IPS-18a (cell line): ENCODE results near the gene TGFBR3L.
A peak's percentile ranks its signal among the peaks of the same experiment; 100 is the strongest.
"Not testable (repeated sequence)": the region's sequence is repeated elsewhere in the genome, so short reads cannot be mapped to it uniquely, and the experiment has no call there.

ENCODE experiments used
- H3K27ac ChIP-seq: one replicate; pipeline ENCODE4 v1.5.1; 2013; ENCODE audit warnings: low read length
- H3K27me3 ChIP-seq: one replicate; pipeline ENCODE4 v1.6.1; 2013; ENCODE audit warnings: mild to moderate bottlenecking, low read length; ENCODE audit not compliant: control insufficient read depth, insufficient read depth
- H3K36me3 ChIP-seq: one replicate; pipeline ENCODE4 v1.6.1; 2013; ENCODE audit warnings: low read depth, low read length; ENCODE audit not compliant: control insufficient read depth
- H3K4me1 ChIP-seq: one replicate; pipeline ENCODE4 v1.6.1; 2013; ENCODE audit warnings: low read depth, low read length; ENCODE audit not compliant: control insufficient read depth
- H3K4me3 ChIP-seq: one replicate; pipeline ENCODE4 v1.5.1; 2013; ENCODE audit warnings: low read length
- H3K9ac ChIP-seq: one replicate; pipeline ENCODE4 v1.6.1; 2013; ENCODE audit warnings: mild to moderate bottlenecking, low read length, moderate library complexity
- H3K9me3 ChIP-seq: one replicate; pipeline ENCODE4 v1.6.1; 2013; ENCODE audit warnings: low read depth, low read length; ENCODE audit not compliant: control insufficient read depth

The TGFBR3L gene

DNA sequence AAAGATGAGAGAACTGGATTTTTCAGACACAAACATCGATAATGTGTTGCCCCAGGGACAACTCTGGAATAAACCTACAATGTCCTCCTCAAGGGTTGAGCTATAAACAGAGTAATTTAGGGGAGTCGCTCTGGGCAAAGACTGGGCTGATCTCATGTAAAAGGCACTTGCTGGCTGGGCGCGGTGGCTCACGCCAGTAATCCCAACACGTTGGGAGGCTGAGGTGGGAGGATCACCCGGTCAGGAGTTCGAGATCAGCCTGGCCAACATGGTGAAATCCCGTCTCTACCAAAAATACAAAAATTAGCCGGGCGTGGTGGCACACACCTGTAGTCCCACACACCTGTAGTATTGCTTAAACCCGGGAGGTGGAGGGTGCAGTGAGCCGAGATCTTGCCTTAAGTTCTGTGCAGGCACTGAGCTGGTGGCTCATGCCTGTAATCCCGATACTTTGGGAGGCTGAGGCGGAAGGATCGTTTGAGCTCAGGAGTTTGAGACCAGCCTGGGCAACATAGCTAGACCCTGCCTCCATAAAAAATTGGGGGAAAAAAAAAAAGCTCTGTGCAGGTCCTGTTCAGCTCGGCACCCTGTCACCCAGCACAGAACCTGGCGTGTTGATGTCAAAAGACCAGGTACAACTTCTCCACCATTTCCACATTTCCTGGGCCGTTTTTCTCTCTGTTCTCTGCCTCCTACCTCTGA, 27.4 kb downstream of the TGFBR3L start:
- Histone ChIP-seq H3K9ac (peak overlapping the region; percentile 97), H3K27me3 (no peaks in the 10 kb centered on the region), H3K9me3 (no peaks in the 10 kb centered on the region), H3K36me3 (peaks cover 30% of the 10 kb centered on the region), H3K4me1 (no peaks in the 10 kb centered on the region), H3K4me3 (peak overlapping the region; percentile 95), H3K27ac (no peak overlapping the region)

DNA sequence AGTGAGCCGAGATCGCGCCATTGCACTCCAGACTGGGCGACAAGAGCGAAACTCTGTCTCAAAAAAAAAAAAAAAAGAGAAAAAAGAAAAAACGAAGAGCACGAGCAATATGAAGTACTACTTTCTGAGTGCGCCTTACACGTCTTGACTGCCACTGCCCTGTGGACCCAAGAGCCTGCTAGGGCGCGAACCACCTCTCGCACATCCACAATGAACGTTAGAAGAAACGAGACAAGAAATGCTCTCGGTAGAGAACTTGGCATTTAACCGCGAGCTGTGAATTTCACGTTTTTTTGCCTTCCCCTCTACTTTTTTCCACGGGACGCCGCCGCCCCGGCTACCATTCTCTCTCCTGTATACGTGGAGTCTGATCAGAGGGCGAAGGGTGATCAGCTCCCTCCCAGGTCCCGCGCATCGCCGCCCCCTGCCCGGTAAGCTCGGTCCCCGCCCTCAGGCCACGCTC, 28.4 kb downstream of the TGFBR3L start:
- H3K4me3 ChIP-seq: peak overlapping the region; percentile 95
- H3K27ac ChIP-seq: peak overlapping the region; percentile 71
- no peaks in the 10 kb centered on the region for H3K27me3 ChIP-seq
- H3K9me3 ChIP-seq: no peaks in the 10 kb centered on the region
- H3K9ac ChIP-seq: peak overlapping the region; percentile 97
- no peaks in the 10 kb centered on the region for H3K4me1 ChIP-seq
- peaks cover 23% of the 10 kb centered on the region for H3K36me3 ChIP-seq

DNA sequence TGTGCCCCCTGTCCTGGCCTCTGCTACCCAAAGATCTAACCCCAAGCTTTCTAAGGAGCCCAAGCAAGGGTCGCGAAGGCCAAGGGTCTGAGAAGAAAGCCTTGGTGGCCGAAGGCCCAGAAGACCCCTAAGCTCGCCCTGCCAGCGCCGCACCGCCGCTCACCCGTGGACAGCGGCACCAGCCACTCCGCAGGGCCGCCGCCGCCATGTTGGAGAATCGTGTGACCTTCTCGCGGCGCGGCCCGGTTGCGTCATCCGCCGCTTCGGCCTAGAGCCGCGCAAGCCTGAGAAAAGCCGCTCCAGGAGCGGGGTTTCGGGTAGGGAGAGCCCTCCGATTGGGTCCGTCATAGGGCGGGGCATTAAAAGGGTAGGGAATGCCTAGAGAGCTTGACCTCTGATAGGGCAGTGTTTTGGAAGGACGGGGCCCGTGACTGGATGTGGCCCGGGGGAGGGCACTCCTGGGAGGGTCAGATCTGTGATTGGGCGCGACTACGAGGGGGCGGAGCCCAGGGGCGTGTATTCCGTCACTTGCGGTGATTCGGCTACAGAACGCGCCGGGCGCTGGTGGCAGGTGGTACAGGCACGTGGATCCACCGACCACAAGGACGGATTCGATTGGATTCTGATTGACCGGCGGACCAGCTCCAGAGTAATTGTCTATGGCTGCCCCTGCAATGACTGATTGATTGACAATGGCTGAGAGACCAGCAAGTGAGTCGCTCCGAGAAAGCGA, 29.0 kb downstream of the TGFBR3L start, which contains the start of gene TIMM44:
TIMM44 (minus strand) TSS at position 223 of the 733 bp plus-strand sequence; CDS start at position 208, 15 bp downstream.
- H3K36me3 ChIP-seq: peaks cover 18% of the 10 kb centered on the region
- peak within 1 kb of the TSS; percentile 89 for H3K27ac ChIP-seq
- peak within 1 kb of the TSS; percentile 97 for H3K9ac ChIP-seq
- H3K27me3 ChIP-seq: no peaks in the 10 kb centered on the region
- H3K4me1 ChIP-seq: no peaks in the 10 kb centered on the region
- H3K9me3 ChIP-seq: no peaks in the 10 kb centered on the region
- H3K4me3 ChIP-seq: peak within 1 kb of the TSS; percentile 95

DNA sequence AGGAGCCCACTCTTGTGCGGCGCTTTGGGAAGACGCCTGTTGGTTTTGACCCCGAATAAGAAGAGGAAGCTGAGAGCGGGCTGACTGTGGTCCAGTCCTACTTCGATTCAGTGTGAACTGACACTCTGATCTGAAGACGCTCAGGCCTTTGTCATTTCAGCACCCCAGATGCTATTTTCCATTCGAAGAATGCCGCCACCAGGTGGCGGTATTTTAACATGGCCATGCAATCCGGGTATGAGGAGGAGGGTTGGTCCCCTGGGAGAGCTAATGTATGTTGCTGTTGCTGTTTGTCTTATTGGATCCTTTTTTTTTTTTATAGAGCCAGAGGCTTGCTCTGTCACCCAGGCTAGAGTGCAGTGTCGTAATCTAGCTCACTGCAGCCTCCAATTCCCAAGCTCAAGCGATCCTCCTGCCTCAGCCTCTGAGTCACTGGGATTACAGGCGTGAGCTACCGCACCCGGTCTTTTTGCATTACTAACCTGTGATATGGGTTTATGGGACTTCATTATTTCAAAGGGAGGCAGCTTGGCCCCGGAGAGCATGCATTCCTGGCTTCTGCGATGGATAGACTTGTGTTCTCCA, 29.6 kb downstream of the TGFBR3L start:
- Histone ChIP-seq H3K9ac (peak overlapping the region; percentile 89), H3K27me3 (no peaks in the 10 kb centered on the region), H3K9me3 (no peaks in the 10 kb centered on the region), H3K36me3 (peaks cover 14% of the 10 kb centered on the region), H3K27ac (peak overlapping the region; percentile 89), H3K4me3 (peak overlapping the region; percentile 78), H3K4me1 (no peaks in the 10 kb centered on the region)

DNA sequence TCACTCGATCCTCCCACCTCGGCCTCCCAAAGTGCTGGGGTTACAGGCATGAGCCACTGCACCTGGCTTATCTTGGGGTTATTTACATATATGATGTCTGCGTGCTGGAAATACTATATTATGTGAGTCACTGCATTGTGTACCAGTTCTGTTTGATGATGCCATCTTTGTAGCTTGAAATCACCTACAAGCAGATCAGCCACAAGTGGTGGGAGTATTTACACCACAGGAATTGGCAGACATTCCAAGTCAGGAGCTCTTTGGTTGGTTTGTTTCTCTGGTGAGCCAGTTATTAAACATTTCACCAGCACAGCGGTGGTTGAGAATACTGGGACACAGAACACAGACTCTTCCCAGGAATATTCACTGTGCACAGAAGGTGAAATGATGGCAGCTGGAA, 33.3 kb downstream of the TGFBR3L start:
- H3K9me3 ChIP-seq: no peaks in the 10 kb centered on the region
- no peaks in the 10 kb centered on the region for H3K27me3 ChIP-seq
- no peak overlapping the region for H3K4me3 ChIP-seq
- no peaks in the 10 kb centered on the region for H3K36me3 ChIP-seq
- H3K9ac ChIP-seq: no peak overlapping the region
- no peaks in the 10 kb centered on the region for H3K4me1 ChIP-seq
- no peak overlapping the region for H3K27ac ChIP-seq

DNA sequence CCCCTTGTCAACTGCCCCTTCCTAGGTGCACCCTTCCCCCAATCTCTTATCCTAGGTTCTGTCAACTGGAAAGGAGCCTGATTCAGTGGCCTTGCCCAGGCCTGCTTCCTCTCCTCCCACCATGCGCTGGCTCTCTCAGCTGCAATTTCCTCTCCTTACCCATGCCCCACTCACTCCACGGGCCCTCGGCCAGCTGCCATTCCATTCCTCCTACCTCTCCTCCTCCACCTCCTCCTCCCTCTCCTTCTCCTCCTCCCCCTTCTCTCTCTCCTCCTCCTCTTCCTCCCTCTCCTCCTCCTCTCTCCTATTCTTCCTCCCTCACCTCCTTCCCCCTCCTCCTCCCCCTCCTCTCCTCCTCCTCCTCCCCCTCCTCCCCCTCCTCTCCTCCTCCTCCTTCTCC, 38.4 kb downstream of the TGFBR3L start:
- no peaks in the 10 kb centered on the region for H3K27me3 ChIP-seq
- no peaks in the 10 kb centered on the region for H3K4me1 ChIP-seq
- H3K27ac ChIP-seq: no peak overlapping the region
- no peaks in the 10 kb centered on the region for H3K9me3 ChIP-seq
- H3K9ac ChIP-seq: no peak overlapping the region
- H3K4me3 ChIP-seq: no peak overlapping the region
- H3K36me3 ChIP-seq: no peaks in the 10 kb centered on the region

DNA sequence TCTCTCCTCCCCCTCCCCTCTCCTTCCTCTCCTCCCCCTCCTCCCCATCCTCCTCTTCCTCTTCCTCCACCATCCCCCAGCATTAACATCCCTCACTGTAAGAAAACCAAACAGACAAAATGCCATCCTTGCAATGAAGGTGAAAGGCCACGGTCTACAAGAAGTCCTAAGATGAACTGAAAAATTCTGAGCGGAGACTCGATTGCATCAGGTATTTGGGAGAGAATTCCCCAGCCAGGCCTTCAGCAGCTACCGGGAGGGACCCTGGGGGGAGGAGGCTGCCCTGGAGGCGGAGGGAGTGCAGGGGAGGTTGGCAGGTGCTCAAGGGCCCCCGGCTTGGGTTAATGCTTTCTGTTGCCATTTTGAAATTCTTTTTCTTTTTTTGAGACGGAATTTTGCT, 38.9 kb downstream of the TGFBR3L start:
- no peak overlapping the region for H3K9ac ChIP-seq
- H3K27me3 ChIP-seq: no peaks in the 10 kb centered on the region
- H3K27ac ChIP-seq: no peak overlapping the region

DNA sequence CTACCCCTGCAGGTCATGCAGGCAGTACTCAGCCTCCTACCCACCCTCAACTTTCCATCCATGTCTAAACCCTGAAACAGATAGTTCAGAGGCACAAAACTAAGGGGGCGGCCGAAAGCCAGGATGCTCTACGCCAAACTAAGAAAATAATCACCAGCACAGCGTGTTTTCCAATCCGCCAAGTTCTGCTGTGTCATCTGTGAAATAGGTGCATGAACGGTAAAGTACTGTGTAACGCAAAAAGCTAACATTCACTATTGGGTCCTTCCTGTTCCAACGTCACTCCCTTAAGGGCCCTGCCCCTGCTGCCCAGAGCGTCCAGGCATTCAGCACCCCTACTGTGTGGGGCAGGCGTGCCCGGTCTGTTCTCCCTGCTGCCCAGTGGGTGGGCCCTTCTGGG, 41.1 kb downstream of the TGFBR3L start:
- H3K27me3 ChIP-seq: no peaks in the 10 kb centered on the region
- H3K36me3 ChIP-seq: peaks cover 13% of the 10 kb centered on the region
- no peaks in the 10 kb centered on the region for H3K4me1 ChIP-seq
- H3K4me3 ChIP-seq: no peak overlapping the region
- no peak overlapping the region for H3K9ac ChIP-seq
- H3K27ac ChIP-seq: no peak overlapping the region
- H3K9me3 ChIP-seq: no peaks in the 10 kb centered on the region

More for the DNA sequence above, 38.9 kb downstream of the TGFBR3L start:
- Histone ChIP-seq H3K4me3 (no peak overlapping the region), H3K36me3 (peaks cover 3% of the 10 kb centered on the region), H3K9me3 (no peaks in the 10 kb centered on the region), H3K4me1 (no peaks in the 10 kb centered on the region)

DNA sequence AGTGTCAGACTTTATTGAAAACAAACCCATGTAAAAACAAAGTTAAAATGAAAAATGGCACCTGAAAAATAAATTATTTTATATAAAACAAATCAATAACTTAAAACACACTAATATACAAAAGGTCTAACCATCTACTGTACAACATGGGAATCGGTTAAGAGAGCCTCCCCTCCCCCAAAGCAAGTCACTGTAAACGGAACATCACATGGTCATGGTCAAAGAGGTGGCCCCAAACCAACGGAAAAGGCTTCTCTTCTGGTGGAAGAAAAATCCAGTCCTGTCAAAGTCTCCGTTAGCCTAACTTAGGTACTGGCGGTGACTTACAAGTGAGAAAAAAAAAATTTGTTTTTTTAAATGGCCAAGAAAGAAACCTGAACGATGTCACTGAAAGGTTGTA, 44.6 kb downstream of the TGFBR3L start:
- H3K27ac ChIP-seq: no peak overlapping the region
- peaks cover 46% of the 10 kb centered on the region for H3K36me3 ChIP-seq
- no peak overlapping the region for H3K9ac ChIP-seq

DNA sequence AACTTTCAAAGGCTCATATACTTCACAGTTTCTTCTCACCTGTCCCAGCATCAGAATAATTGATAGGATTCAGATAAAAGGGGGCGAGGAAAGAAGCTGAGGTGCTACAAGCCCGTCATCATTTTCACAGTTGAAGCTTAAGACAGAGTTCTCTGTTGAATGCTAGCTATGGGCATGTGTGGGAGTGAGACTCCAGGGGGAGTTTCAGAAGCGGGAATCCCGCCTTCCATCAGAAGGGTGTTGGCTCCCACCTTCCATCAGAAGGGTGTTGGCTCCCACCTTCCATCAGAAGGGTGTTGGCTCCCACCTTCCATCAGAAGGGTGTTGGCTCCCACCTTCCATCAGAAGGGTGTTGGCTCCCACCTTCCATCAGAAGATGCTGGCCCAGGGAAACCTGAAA, 46.5 kb downstream of the TGFBR3L start:
- not testable (repeated sequence) for H3K4me1 ChIP-seq, H3K9ac ChIP-seq, H3K27ac ChIP-seq, H3K27me3 ChIP-seq, H3K9me3 ChIP-seq, H3K4me3 ChIP-seq
- peaks cover 63% of the 10 kb centered on the region for H3K36me3 ChIP-seq

More for the DNA sequence above, 44.6 kb downstream of the TGFBR3L start:
- H3K27me3 ChIP-seq: no peaks in the 10 kb centered on the region
- H3K4me1 ChIP-seq: no peaks in the 10 kb centered on the region
- H3K4me3 ChIP-seq: no peak overlapping the region
- H3K9me3 ChIP-seq: no peaks in the 10 kb centered on the region

DNA sequence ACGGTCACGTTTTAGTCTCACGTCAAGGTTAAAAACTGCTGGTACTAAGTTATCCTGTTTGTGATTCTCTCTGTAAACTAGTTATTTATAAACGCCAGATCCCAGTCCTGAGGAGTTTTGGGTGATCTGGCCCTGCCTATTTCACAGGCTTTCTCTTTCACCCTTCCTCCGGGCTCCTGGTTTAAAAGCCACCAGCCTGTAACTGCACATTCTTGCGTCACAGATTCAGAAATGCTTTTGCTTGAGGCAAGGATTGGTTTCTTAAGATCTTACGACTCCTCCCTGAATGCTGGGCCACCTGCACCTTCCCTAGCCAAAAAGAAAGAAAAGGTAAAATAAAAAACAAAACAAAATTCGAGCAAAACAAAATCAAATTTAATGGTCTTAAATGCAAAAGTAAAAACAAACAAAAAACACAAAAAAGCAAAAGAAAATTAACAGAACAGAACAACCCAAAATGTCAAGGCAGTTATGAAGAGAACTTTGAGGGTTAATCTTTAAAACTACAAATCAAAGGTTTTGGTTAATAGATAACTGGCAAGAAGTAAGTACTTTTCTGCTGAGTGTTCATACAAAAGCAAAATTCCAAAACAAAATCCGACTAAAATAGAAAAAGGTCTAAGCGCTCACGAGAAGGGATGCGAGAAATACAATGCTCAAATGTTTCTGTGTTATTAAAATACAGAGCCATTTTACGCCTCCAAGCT, 47.4 kb downstream of the TGFBR3L start:
- Histone ChIP-seq H3K4me1 (no peaks in the 10 kb centered on the region), H3K27me3 (no peaks in the 10 kb centered on the region), H3K27ac (no peak overlapping the region), H3K4me3 (no peak overlapping the region), H3K36me3 (peaks cover 72% of the 10 kb centered on the region), H3K9ac (no peak overlapping the region), H3K9me3 (no peaks in the 10 kb centered on the region)
